Measurements from ENCODE around the gene ARHGDIA.
A peak's percentile ranks its signal among the peaks of the same experiment; 100 is the strongest.
"Not testable (repeated sequence)": the region's sequence is repeated elsewhere in the genome, so short reads cannot be mapped to it uniquely, and the experiment has no call there.

ARHGDIA gene

GRCh38 chr17:81840826-81841778 lies 30.0 kb downstream of the ARHGDIA start:
- no peak for DNase-seq

- DNase-seq: not testable (repeated sequence)
Measured at GRCh38 chr17:81840059-81840458, 31.1 kb downstream of the ARHGDIA start.

- DNase-seq: no peak
Measured at GRCh38 chr17:81839301-81839700, 31.8 kb downstream of the ARHGDIA start.

- no peak for DNase-seq
Measured at GRCh38 chr17:81838753-81839255, 32.3 kb downstream of the ARHGDIA start.

GRCh38 chr17:81837641-81838040 lies 33.5 kb downstream of the ARHGDIA start:
- DNase-seq: no peak

- no peak for DNase-seq
Measured at GRCh38 chr17:81834831-81835267, 36.3 kb downstream of the ARHGDIA start, which contains the start of gene PPP1R27. Gene PPP1R27, minus strand, starts transcription at chr17:81835050. Its CDS starts 97 bp downstream, at chr17:81834953.

GRCh38 chr17:81833921-81834830 lies 37.0 kb downstream of the ARHGDIA start:
- DNase-seq: no peak

- DNase-seq: peak; percentile 91
Measured at GRCh38 chr17:81833160-81833920, 37.8 kb downstream of the ARHGDIA start, which contains the start of gene MCRIP1. Gene MCRIP1, minus strand, starts transcription at chr17:81833291. Its CDS starts 8,785 bp downstream, at chr17:81824506.

- DNase-seq: no peak
Measured at GRCh38 chr17:81832608-81833159, 38.5 kb downstream of the ARHGDIA start.

GRCh38 chr17:81831957-81832607 lies 39.1 kb downstream of the ARHGDIA start:
- DNase-seq: no peak

GRCh38 chr17:81831563-81831956 lies 39.6 kb downstream of the ARHGDIA start:
- DNase-seq: no peak

GRCh38 chr17:81829858-81830257 lies 41.3 kb downstream of the ARHGDIA start:
- DNase-seq: no peak

GRCh38 chr17:81828656-81829055 lies 42.5 kb downstream of the ARHGDIA start:
- DNase-seq: no peak

- DNase-seq: no peak
Measured at GRCh38 chr17:81825841-81826466, 45.2 kb downstream of the ARHGDIA start.

- DNase-seq: no peak
Measured at GRCh38 chr17:81824595-81824994, 46.5 kb downstream of the ARHGDIA start.

GRCh38 chr17:81823820-81824550 lies 47.2 kb downstream of the ARHGDIA start:
- no peak for DNase-seq

GRCh38 chr17:81822996-81823819 lies 47.9 kb downstream of the ARHGDIA start:
- no peak for DNase-seq

GRCh38 chr17:81822312-81822637 lies 48.9 kb downstream of the ARHGDIA start:
- DNase-seq: no peak

- no peak for DNase-seq
Measured at GRCh38 chr17:81821603-81822311, 49.4 kb downstream of the ARHGDIA start.

All from amniotic stem cell (primary cell).